Panc1 (cell line): ENCODE results near the gene AGPAT3.

Source experiments
- CTCF ChIP-seq: fragments of 450-650 bp; IDR thresholded peaks from 2 replicates; pipeline ENCODE4 v1.5.1; 2017; ENCODE audit warnings: mild to moderate bottlenecking
- POLR2AphosphoS5 ChIP-seq: IDR thresholded peaks from 2 replicates; pipeline ENCODE4 v1.6.1; 2012; ENCODE audit warnings: mild to moderate bottlenecking, low read depth, low read length, moderate library complexity

GRCh38 chr21:43853851-43854772 lies 10.9 kb upstream of the AGPAT3 start:
- no peak for TF ChIP-seq CTCF
- TF ChIP-seq POLR2AphosphoS5, result no peak
